ENCODE measurements around the gene TLE5.
A peak's percentile ranks its signal among the peaks of the same experiment; 100 is the strongest.
"Not testable (repeated sequence)": the region's sequence is repeated elsewhere in the genome, so short reads cannot be mapped to it uniquely, and the experiment has no call there.

TLE5 gene

GRCh38 chr19:3060857-3061181 is 1.5 kb downstream of the TLE5 start:
- ATAC-seq (ENCODE audit: low read depth), result no peak
- Mint-ChIP-seq H3K4me1 (peaks cover 21% of the 10 kb centered on the region), H3K9me3 (no peaks in the 10 kb centered on the region), H3K27me3 (no peaks in the 10 kb centered on the region), H3K36me3 (peaks cover 15% of the 10 kb centered on the region), H3K27ac (peak overlapping the region; percentile 75), H3K4me3 (peak overlapping the region; percentile 88)
- DNase-seq (ENCODE audit: low spot score in 2 of 2), result no peak

- Mint-ChIP-seq H3K27me3 (no peaks in the 10 kb centered on the region), H3K4me1 (peaks cover 19% of the 10 kb centered on the region), H3K27ac (no peak overlapping the region), H3K36me3 (peaks cover 22% of the 10 kb centered on the region), H3K4me3 (peak overlapping the region; percentile 88), H3K9me3 (no peaks in the 10 kb centered on the region)
- DNase-seq (ENCODE audit: low spot score in 2 of 2) (no peak), ATAC-seq (ENCODE audit: low read depth) (no peak)
Observed at GRCh38 chr19:3059653-3060052, 2.6 kb downstream of the TLE5 start.

- Mint-ChIP-seq H3K27me3 (no peaks in the 10 kb centered on the region), H3K4me3 (no peak overlapping the region), H3K27ac (peak overlapping the region; percentile 73), H3K4me1 (peaks cover 19% of the 10 kb centered on the region), H3K9me3 (no peaks in the 10 kb centered on the region), H3K36me3 (peaks cover 22% of the 10 kb centered on the region)
- DNase-seq (ENCODE audit: low spot score in 2 of 2) (no peak), ATAC-seq (ENCODE audit: low read depth) (no peak)
Observed at GRCh38 chr19:3058821-3059314, 3.4 kb downstream of the TLE5 start.

GRCh38 chr19:3058009-3058820 is 4.1 kb downstream of the TLE5 start:
- no peak for ATAC-seq (ENCODE audit: low read depth)
- peak overlapping the region; percentile 21 for H3K4me3 Mint-ChIP-seq
- peak overlapping the region; percentile 73 for H3K27ac Mint-ChIP-seq
- no peaks in the 10 kb centered on the region for H3K27me3 Mint-ChIP-seq
- DNase-seq (ENCODE audit: low spot score in 2 of 2), result no peak
- H3K36me3 Mint-ChIP-seq, result peaks cover 22% of the 10 kb centered on the region
- H3K4me1 Mint-ChIP-seq, result peaks cover 19% of the 10 kb centered on the region
- H3K9me3 Mint-ChIP-seq, result no peaks in the 10 kb centered on the region

GRCh38 chr19:3057275-3057714 is 5.0 kb downstream of the TLE5 start:
- Mint-ChIP-seq H3K27me3 (no peaks in the 10 kb centered on the region), H3K4me1 (peaks cover 16% of the 10 kb centered on the region), H3K27ac (no peak overlapping the region), H3K36me3 (peaks cover 26% of the 10 kb centered on the region), H3K4me3 (no peak overlapping the region), H3K9me3 (no peaks in the 10 kb centered on the region)
- no peak for DNase-seq (ENCODE audit: low spot score in 2 of 2)
- no peak for ATAC-seq (ENCODE audit: low read depth)

GRCh38 chr19:3056417-3057088 is 5.7 kb downstream of the TLE5 start:
- Mint-ChIP-seq H3K4me3 (no peak overlapping the region), H3K4me1 (peaks cover 16% of the 10 kb centered on the region), H3K9me3 (no peaks in the 10 kb centered on the region), H3K27ac (no peak overlapping the region), H3K36me3 (peaks cover 26% of the 10 kb centered on the region), H3K27me3 (no peaks in the 10 kb centered on the region)
- ATAC-seq (ENCODE audit: low read depth), result no peak
- DNase-seq (ENCODE audit: low spot score in 2 of 2), result no peak

- H3K9me3 Mint-ChIP-seq, result no peaks in the 10 kb centered on the region
- ATAC-seq (ENCODE audit: low read depth), result no peak
- DNase-seq (ENCODE audit: low spot score in 2 of 2), result no peak
- peaks cover 26% of the 10 kb centered on the region for H3K36me3 Mint-ChIP-seq
- no peak overlapping the region for H3K4me3 Mint-ChIP-seq
- no peak overlapping the region for H3K27ac Mint-ChIP-seq
- no peaks in the 10 kb centered on the region for H3K27me3 Mint-ChIP-seq
- H3K4me1 Mint-ChIP-seq, result peaks cover 16% of the 10 kb centered on the region
Observed at GRCh38 chr19:3055741-3056416, 6.4 kb downstream of the TLE5 start.

- no peak overlapping the region for H3K4me3 Mint-ChIP-seq
- H3K27ac Mint-ChIP-seq, result no peak overlapping the region
- no peak for DNase-seq (ENCODE audit: low spot score in 2 of 2)
- peaks cover 14% of the 10 kb centered on the region for H3K4me1 Mint-ChIP-seq
- H3K27me3 Mint-ChIP-seq, result no peaks in the 10 kb centered on the region
- no peaks in the 10 kb centered on the region for H3K9me3 Mint-ChIP-seq
- peaks cover 26% of the 10 kb centered on the region for H3K36me3 Mint-ChIP-seq
- ATAC-seq (ENCODE audit: low read depth), result no peak
Observed at GRCh38 chr19:3054972-3055740, 7.1 kb downstream of the TLE5 start.

- H3K9me3 Mint-ChIP-seq, result no peaks in the 10 kb centered on the region
- no peak for ATAC-seq (ENCODE audit: low read depth)
- H3K4me3 Mint-ChIP-seq, result no peak overlapping the region
- no peak for DNase-seq (ENCODE audit: low spot score in 2 of 2)
- no peak overlapping the region for H3K27ac Mint-ChIP-seq
- H3K36me3 Mint-ChIP-seq, result peaks cover 22% of the 10 kb centered on the region
- peaks cover 10% of the 10 kb centered on the region for H3K4me1 Mint-ChIP-seq
- H3K27me3 Mint-ChIP-seq, result no peaks in the 10 kb centered on the region
Observed at GRCh38 chr19:3054265-3054971, 7.9 kb downstream of the TLE5 start.

GRCh38 chr19:3053780-3054179 is 8.5 kb downstream of the TLE5 start:
- no peak overlapping the region for H3K4me3 Mint-ChIP-seq

GRCh38 chr19:3053218-3053621 is 9.1 kb downstream of the TLE5 start:
- DNase-seq (ENCODE audit: low spot score in 2 of 2), result no peak
- Mint-ChIP-seq H3K4me1 (peaks cover 14% of the 10 kb centered on the region), H3K27ac (peak overlapping the region; percentile 64), H3K4me3 (no peak overlapping the region), H3K36me3 (peaks cover 21% of the 10 kb centered on the region), H3K27me3 (no peaks in the 10 kb centered on the region), H3K9me3 (no peaks in the 10 kb centered on the region)
- no peak for ATAC-seq (ENCODE audit: low read depth)

More at GRCh38 chr19:3053780-3054179, 8.5 kb downstream of the TLE5 start:
- ATAC-seq (ENCODE audit: low read depth) (no peak), DNase-seq (ENCODE audit: low spot score in 2 of 2) (no peak)
- no peaks in the 10 kb centered on the region for H3K9me3 Mint-ChIP-seq
- peaks cover 14% of the 10 kb centered on the region for H3K4me1 Mint-ChIP-seq
- peaks cover 22% of the 10 kb centered on the region for H3K36me3 Mint-ChIP-seq
- no peak overlapping the region for H3K27ac Mint-ChIP-seq
- no peaks in the 10 kb centered on the region for H3K27me3 Mint-ChIP-seq

GRCh38 chr19:3050016-3050415 is 12.3 kb downstream of the TLE5 start:
- H3K27me3 Mint-ChIP-seq; DNase-seq (ENCODE audit: low spot score in 2 of 2); H3K36me3 Mint-ChIP-seq; ATAC-seq (ENCODE audit: low read depth); H3K4me3 Mint-ChIP-seq; H3K27ac Mint-ChIP-seq; H3K9me3 Mint-ChIP-seq: not testable (repeated sequence)
- H3K4me1 Mint-ChIP-seq, result peaks cover 13% of the 10 kb centered on the region

GRCh38 chr19:3049089-3049488 is 13.2 kb downstream of the TLE5 start:
- H3K4me3 Mint-ChIP-seq, result no peak overlapping the region
- no peaks in the 10 kb centered on the region for H3K9me3 Mint-ChIP-seq
- peaks cover 3% of the 10 kb centered on the region for H3K36me3 Mint-ChIP-seq

More at GRCh38 chr19:3049089-3049488, 13.2 kb downstream of the TLE5 start:
- Mint-ChIP-seq H3K27ac (no peak overlapping the region), H3K4me1 (peaks cover 10% of the 10 kb centered on the region), H3K27me3 (no peaks in the 10 kb centered on the region)
- ATAC-seq (ENCODE audit: low read depth), result no peak
- DNase-seq (ENCODE audit: low spot score in 2 of 2), result no peak
